ENCODE measurements around the gene NLRP6. TPM values are rescaled to one million over a fixed set of nuclear protein-coding genes. Genes with fewer than 3 reads are reported as not detected.

Gene NLRP6
- total RNA-seq, 6 experiments from 2014 or later, result not detected

GRCh38 chr11:272195-272930, 5.8 kb upstream of the NLRP6 start:
- DNase-seq, result no peak
- H3K27ac Mint-ChIP-seq, result no peak overlapping the region
- H3K27me3 Mint-ChIP-seq (ENCODE audit: insufficient read depth), result peaks cover 42% of the 10 kb centered on the region
- H3K9me3 Mint-ChIP-seq, result peaks cover 8% of the 10 kb centered on the region; the same call in 1 of the 2 replicates
- no peaks in the 10 kb centered on the region for H3K4me1 Mint-ChIP-seq (ENCODE audit: low read depth)
- no peaks in the 10 kb centered on the region for H3K36me3 Mint-ChIP-seq (ENCODE audit: low read depth)
- H3K4me3 Mint-ChIP-seq, result no peak overlapping the region
- no peak for TF ChIP-seq CTCF (IDR thresholded peaks at IDR 0.05)

GRCh38 chr11:272931-273198, 5.3 kb upstream of the NLRP6 start:
- no peak for DNase-seq
- Mint-ChIP-seq H3K4me1 (ENCODE audit: low read depth) (no peaks in the 10 kb centered on the region), H3K27me3 (ENCODE audit: insufficient read depth) (peaks cover 42% of the 10 kb centered on the region), H3K9me3 (peaks cover 8% of the 10 kb centered on the region; the same call in 1 of the 2 replicates), H3K36me3 (ENCODE audit: low read depth) (no peaks in the 10 kb centered on the region), H3K4me3 (no peak overlapping the region), H3K27ac (no peak overlapping the region)
- TF ChIP-seq CTCF (IDR thresholded peaks at IDR 0.05), result no peak

- DNase-seq, result no peak
- peaks cover 40% of the 10 kb centered on the region for H3K27me3 Mint-ChIP-seq (ENCODE audit: insufficient read depth)
- TF ChIP-seq CTCF (IDR thresholded peaks at IDR 0.05), result no peak
- H3K36me3 Mint-ChIP-seq (ENCODE audit: low read depth), result no peaks in the 10 kb centered on the region
- H3K9me3 Mint-ChIP-seq, result peaks cover 8% of the 10 kb centered on the region; the same call in 1 of the 2 replicates
- H3K4me1 Mint-ChIP-seq (ENCODE audit: low read depth), result no peaks in the 10 kb centered on the region
- no peak overlapping the region for H3K4me3 Mint-ChIP-seq
- H3K27ac Mint-ChIP-seq, result no peak overlapping the region
These were observed 2.0 kb upstream of the NLRP6 start for GRCh38 chr11:276219-276618.

GRCh38 chr11:279040-279965, 1.1 kb downstream of the NLRP6 start:
- no peak for DNase-seq
- Mint-ChIP-seq H3K9me3 (peaks cover 8% of the 10 kb centered on the region; the same call in 1 of the 2 replicates), H3K27ac (no peak overlapping the region), H3K36me3 (ENCODE audit: low read depth) (no peaks in the 10 kb centered on the region), H3K4me1 (ENCODE audit: low read depth) (no peaks in the 10 kb centered on the region), H3K27me3 (ENCODE audit: insufficient read depth) (peaks cover 37% of the 10 kb centered on the region), H3K4me3 (no peak overlapping the region)
- TF ChIP-seq CTCF (IDR thresholded peaks at IDR 0.05), result no peak

GRCh38 chr11:279966-280705, 1.9 kb downstream of the NLRP6 start:
- Mint-ChIP-seq H3K9me3 (peaks cover 8% of the 10 kb centered on the region; the same call in 1 of the 2 replicates), H3K36me3 (ENCODE audit: low read depth) (no peaks in the 10 kb centered on the region), H3K27ac (no peak overlapping the region), H3K4me3 (no peak overlapping the region), H3K4me1 (ENCODE audit: low read depth) (no peaks in the 10 kb centered on the region), H3K27me3 (ENCODE audit: insufficient read depth) (peaks cover 37% of the 10 kb centered on the region)
- no peak for TF ChIP-seq CTCF (IDR thresholded peaks at IDR 0.05)
- DNase-seq, result no peak

Measured in HFFc6 (cell line).